Measurements from ENCODE around the gene COL1A1. TPM values are rescaled to one million over a fixed set of nuclear protein-coding genes. Genes with fewer than 3 reads are reported as not detected.

COL1A1 gene
- total and polyA plus RNA-seq, 2 of the 13 experiments (the other 11 are each of a cell fraction or from before 2014, with no cell fraction given), result 0.05 TPM; not detected in 1

DNA sequence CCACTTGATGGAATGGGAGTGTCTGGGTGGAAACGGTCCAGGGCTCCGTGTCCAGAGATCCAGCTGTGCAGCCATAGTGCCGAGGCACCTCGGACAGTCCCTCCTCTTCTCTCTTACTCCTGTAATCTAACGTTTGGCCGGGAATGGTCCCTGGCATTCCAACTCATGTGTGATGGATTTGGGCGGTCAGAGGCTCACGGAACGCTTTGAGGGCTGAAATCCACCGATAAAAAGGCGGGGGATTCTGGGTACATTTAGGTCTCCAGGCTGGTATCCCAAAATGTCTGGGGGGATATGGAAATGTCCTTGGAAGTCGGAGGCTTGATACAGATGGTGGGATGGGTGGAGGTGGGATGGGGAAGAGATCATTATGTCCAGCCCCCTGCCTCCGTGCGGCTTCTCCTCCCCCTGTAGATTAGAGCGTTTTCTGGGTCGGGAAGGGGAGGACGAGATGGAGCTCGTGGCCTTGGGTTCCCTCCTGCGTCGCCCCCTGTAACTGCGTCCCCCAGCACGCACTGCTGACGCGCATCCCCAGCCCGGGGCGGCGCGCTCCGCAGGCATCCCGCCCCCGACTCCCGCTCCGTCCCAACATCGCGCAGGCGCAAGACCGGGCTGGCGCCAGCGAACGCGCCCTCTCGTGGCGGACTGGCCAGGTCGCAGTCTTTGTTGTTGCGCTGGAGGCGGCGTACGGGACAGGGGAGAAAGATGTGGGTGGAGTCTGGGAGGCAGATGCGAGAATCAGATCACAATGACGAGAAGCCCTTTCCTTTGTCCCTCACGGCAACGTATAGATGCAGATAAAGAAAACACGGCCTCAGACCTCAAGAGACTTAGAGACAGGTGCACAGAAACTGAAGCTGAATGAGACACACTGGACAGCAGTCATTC, 40.2 kb downstream of the COL1A1 start (continued):
- TF ChIP-seq, protein P1, sequence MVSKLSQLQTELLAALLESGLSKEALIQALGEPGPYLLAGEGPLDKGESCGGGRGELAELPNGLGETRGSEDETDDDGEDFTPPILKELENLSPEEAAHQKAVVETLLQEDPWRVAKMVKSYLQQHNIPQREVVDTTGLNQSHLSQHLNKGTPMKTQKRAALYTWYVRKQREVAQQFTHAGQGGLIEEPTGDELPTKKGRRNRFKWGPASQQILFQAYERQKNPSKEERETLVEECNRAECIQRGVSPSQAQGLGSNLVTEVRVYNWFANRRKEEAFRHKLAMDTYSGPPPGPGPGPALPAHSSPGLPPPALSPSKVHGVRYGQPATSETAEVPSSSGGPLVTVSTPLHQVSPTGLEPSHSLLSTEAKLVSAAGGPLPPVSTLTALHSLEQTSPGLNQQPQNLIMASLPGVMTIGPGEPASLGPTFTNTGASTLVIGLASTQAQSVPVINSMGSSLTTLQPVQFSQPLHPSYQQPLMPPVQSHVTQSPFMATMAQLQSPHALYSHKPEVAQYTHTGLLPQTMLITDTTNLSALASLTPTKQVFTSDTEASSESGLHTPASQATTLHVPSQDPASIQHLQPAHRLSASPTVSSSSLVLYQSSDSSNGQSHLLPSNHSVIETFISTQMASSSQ (IDR thresholded peaks at IDR 0.05; ENCODE audit: low read depth), result no peak
- TF ChIP-seq, protein P1 (CRISPR knock-in tag; IDR thresholded peaks at IDR 0.05; ENCODE audit: borderline replicate concordance), result no peak; the same call in 1 of the 2 replicates
- TF ChIP-seq ZNF3 (CRISPR knock-in tag; IDR thresholded peaks at IDR 0.05) (no peak), HMG20A (CRISPR knock-in tag; IDR thresholded peaks at IDR 0.05; ENCODE audit: borderline replicate concordance) (no peak), KDM6A (CRISPR knock-in tag; IDR thresholded peaks at IDR 0.05; ENCODE audit: low read depth) (no peak), ATM (IDR thresholded peaks at IDR 0.05; ENCODE audit: borderline replicate concordance) (no peak), ZNF343 (CRISPR knock-in tag; IDR thresholded peaks at IDR 0.05) (no peak), NFYB (CRISPR knock-in tag; IDR thresholded peaks at IDR 0.05) (no peak), ZNF143 (CRISPR knock-in tag; IDR thresholded peaks at IDR 0.05) (no peak)
- TF ChIP-seq, protein P2, sequence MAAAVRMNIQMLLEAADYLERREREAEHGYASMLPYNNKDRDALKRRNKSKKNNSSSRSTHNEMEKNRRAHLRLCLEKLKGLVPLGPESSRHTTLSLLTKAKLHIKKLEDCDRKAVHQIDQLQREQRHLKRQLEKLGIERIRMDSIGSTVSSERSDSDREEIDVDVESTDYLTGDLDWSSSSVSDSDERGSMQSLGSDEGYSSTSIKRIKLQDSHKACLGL (CRISPR knock-in tag; IDR thresholded peaks at IDR 0.05), result no peak; the same call in 1 of the 2 replicates
- TF ChIP-seq, protein P3, sequence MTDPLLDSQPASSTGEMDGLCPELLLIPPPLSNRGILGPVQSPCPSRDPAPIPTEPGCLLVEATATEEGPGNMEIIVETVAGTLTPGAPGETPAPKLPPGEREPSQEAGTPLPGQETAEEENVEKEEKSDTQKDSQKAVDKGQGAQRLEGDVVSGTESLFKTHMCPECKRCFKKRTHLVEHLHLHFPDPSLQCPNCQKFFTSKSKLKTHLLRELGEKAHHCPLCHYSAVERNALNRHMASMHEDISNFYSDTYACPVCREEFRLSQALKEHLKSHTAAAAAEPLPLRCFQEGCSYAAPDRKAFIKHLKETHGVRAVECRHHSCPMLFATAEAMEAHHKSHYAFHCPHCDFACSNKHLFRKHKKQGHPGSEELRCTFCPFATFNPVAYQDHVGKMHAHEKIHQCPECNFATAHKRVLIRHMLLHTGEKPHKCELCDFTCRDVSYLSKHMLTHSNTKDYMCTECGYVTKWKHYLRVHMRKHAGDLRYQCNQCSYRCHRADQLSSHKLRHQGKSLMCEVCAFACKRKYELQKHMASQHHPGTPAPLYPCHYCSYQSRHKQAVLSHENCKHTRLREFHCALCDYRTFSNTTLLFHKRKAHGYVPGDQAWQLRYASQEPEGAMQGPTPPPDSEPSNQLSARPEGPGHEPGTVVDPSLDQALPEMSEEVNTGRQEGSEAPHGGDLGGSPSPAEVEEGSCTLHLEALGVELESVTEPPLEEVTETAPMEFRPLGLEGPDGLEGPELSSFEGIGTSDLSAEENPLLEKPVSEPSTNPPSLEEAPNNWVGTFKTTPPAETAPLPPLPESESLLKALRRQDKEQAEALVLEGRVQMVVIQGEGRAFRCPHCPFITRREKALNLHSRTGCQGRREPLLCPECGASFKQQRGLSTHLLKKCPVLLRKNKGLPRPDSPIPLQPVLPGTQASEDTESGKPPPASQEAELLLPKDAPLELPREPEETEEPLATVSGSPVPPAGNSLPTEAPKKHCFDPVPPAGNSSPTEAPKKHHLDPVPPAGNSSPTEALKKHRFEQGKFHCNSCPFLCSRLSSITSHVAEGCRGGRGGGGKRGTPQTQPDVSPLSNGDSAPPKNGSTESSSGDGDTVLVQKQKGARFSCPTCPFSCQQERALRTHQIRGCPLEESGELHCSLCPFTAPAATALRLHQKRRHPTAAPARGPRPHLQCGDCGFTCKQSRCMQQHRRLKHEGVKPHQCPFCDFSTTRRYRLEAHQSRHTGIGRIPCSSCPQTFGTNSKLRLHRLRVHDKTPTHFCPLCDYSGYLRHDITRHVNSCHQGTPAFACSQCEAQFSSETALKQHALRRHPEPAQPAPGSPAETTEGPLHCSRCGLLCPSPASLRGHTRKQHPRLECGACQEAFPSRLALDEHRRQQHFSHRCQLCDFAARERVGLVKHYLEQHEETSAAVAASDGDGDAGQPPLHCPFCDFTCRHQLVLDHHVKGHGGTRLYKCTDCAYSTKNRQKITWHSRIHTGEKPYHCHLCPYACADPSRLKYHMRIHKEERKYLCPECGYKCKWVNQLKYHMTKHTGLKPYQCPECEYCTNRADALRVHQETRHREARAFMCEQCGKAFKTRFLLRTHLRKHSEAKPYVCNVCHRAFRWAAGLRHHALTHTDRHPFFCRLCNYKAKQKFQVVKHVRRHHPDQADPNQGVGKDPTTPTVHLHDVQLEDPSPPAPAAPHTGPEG (CRISPR knock-in tag; IDR thresholded peaks at IDR 0.05), result no peak
- TF ChIP-seq, protein P4, sequence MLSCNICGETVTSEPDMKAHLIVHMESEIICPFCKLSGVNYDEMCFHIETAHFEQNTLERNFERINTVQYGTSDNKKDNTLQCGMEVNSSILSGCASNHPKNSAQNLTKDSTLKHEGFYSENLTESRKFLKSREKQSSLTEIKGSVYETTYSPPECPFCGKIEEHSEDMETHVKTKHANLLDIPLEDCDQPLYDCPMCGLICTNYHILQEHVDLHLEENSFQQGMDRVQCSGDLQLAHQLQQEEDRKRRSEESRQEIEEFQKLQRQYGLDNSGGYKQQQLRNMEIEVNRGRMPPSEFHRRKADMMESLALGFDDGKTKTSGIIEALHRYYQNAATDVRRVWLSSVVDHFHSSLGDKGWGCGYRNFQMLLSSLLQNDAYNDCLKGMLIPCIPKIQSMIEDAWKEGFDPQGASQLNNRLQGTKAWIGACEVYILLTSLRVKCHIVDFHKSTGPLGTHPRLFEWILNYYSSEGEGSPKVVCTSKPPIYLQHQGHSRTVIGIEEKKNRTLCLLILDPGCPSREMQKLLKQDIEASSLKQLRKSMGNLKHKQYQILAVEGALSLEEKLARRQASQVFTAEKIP (CRISPR knock-in tag; IDR thresholded peaks at IDR 0.05; ENCODE audit: borderline replicate concordance), result no peak
